HepG2 (cell line): Measurements from ENCODE around the gene TGFA. TPM values are rescaled to one million over a fixed set of nuclear protein-coding genes. Genes with fewer than 3 reads are reported as not detected.

Source experiments
- ATAD3A ChIP-seq: sonication (generic); formaldehyde crosslinking; IDR thresholded peaks from 2 replicates; pipeline ENCODE4 v1.4.0; 2020; ENCODE audit warnings: missing genetic modification reagents
- GATAD1 ChIP-seq: IDR thresholded peaks from 2 replicates; pipeline ENCODE4 v1.6.1; 2016; ENCODE audit warnings: missing genetic modification reagents, missing compliant biosample characterization
- GFI1 ChIP-seq: sonication (generic); formaldehyde crosslinking; IDR thresholded peaks from 2 replicates; pipeline ENCODE4 v1.5.0; 2020; ENCODE audit warnings: missing genetic modification reagents, mild to moderate bottlenecking, borderline replicate concordance
- HMGXB4 ChIP-seq, 2 experiments: sonication (generic) in 1 of 2; formaldehyde crosslinking in 1 of 2; IDR thresholded peaks; 2 replicates each; pipeline versions ENCODE4 v1.4.0 to v1.6.1; 2018 to 2020; ENCODE audit warnings: missing genetic modification reagents in 2 of 2, borderline replicate concordance in 1 of 2, low read depth in 1 of 2, mild to moderate bottlenecking in 1 of 2, missing biosample characterization in 1 of 2
- ISL2 ChIP-seq: sonication (generic); formaldehyde crosslinking; IDR thresholded peaks from 2 replicates; pipeline ENCODE4 v1.5.0; 2020; ENCODE audit warnings: missing genetic modification reagents
- ISX ChIP-seq: sonication (generic); formaldehyde crosslinking; conservative IDR thresholded peaks from 2 replicates; pipeline ENCODE4 v1.5.0; 2020; ENCODE audit warnings: missing genetic modification reagents
- JARID2 ChIP-seq: sonication (generic); formaldehyde crosslinking; IDR thresholded peaks from 2 replicates; pipeline ENCODE4 v1.8.1; 2023; ENCODE audit warnings: missing genetic modification reagents, inconsistent platforms; ENCODE audit not compliant: insufficient replicate concordance
- MED13 ChIP-seq: sonication (generic); formaldehyde crosslinking; IDR thresholded peaks from 2 replicates; pipeline ENCODE4 v1.5.0; 2020; ENCODE audit warnings: missing genetic modification reagents
- MEIS1 ChIP-seq: sonication (generic); formaldehyde crosslinking; IDR thresholded peaks from 2 replicates; pipeline ENCODE4 v1.9.0; 2021; ENCODE audit warnings: mild to moderate bottlenecking, missing genetic modification reagents, moderate library complexity, borderline replicate concordance
- NPAS2 ChIP-seq: sonication (generic); formaldehyde crosslinking; IDR thresholded peaks from 2 replicates; pipeline ENCODE4 v1.8.0; 2022; ENCODE audit warnings: mild to moderate bottlenecking, missing genetic modification reagents, borderline replicate concordance
- NR2F6 ChIP-seq, 2 experiments: IDR thresholded peaks; 2 replicates each; pipeline ENCODE4 v1.6.1; 2016; ENCODE audit warnings: antibody characterized with exemption in 1 of 2, mild to moderate bottlenecking in 1 of 2
- PLSCR1 ChIP-seq: sonication (generic); formaldehyde crosslinking; IDR thresholded peaks from 2 replicates; pipeline ENCODE4 v1.5.0; 2020; ENCODE audit warnings: missing genetic modification reagents, mild to moderate bottlenecking, borderline replicate concordance
- POLR2G ChIP-seq: fragments of 200-400 bp; formaldehyde crosslinking; IDR thresholded peaks from 2 replicates; pipeline ENCODE4 v1.6.1; 2018; ENCODE audit warnings: mild to moderate bottlenecking, low read depth, low read length, moderate library complexity
- RXRA ChIP-seq: sonication (generic); formaldehyde crosslinking; IDR thresholded peaks from 2 replicates; pipeline ENCODE4 v1.5.1; 2020; ENCODE audit warnings: missing genetic modification reagents
- ZBTB4 ChIP-seq: sonication (generic); formaldehyde crosslinking; IDR thresholded peaks from 2 replicates; pipeline ENCODE4 v1.4.0; 2020; ENCODE audit warnings: missing genetic modification reagents, mild to moderate bottlenecking, borderline replicate concordance
- ZFP36L2 ChIP-seq: sonication (generic); formaldehyde crosslinking; IDR thresholded peaks from 2 replicates; pipeline ENCODE4 v1.4.0; 2020; ENCODE audit warnings: missing genetic modification reagents
- ZNF589 ChIP-seq: sonication (generic); formaldehyde crosslinking; conservative IDR thresholded peaks from 2 replicates; pipeline ENCODE4 v1.8.0; 2022; ENCODE audit warnings: mild to moderate bottlenecking, moderate library complexity, missing genetic modification reagents
- ZNF660 ChIP-seq: sonication (generic); formaldehyde crosslinking; IDR thresholded peaks from 2 replicates; pipeline ENCODE4 v1.5.1; 2020; ENCODE audit warnings: mild to moderate bottlenecking, low read depth, missing genetic modification reagents, borderline replicate concordance
- ZNF709 ChIP-seq: sonication (generic); formaldehyde crosslinking; IDR thresholded peaks from 2 replicates; pipeline ENCODE4 v1.5.0; 2020; ENCODE audit warnings: mild to moderate bottlenecking, missing genetic modification reagents
- ZNF788 ChIP-seq: sonication (generic); formaldehyde crosslinking; IDR thresholded peaks from 2 replicates; pipeline ENCODE4 v1.5.0; 2020; ENCODE audit warnings: mild to moderate bottlenecking, missing genetic modification reagents, borderline replicate concordance
- polyA plus RNA-seq, 8 experiments: library from polyadenylated mRNA; depleted of rRNA in 3 of 8; stranded (reverse) in 7 of 8; unstranded in 1 of 8; fragments of >200 nt; fragmentation: Illumina TruSeq in 4 of 8; extraction: Trizol in 4 of 8; gene quantifications; 2 replicates each; pipeline versions ENCODE4 v1.2.1 to v1.2.3, GENCODE V29; 2011 to 2016; ENCODE audit warnings: low read depth in 4 of 8, missing spikeins in 1 of 8, mixed read lengths in 1 of 8; ENCODE audit not compliant: insufficient read depth in 1 of 8
- total RNA-seq, 5 experiments: library from RNA; depleted of rRNA; stranded (reverse); fragments of >200 nt; fragmentation: Illumina TruSeq; extraction: Trizol; gene quantifications; 2 replicates each; pipeline ENCODE4 v1.2.3, GENCODE V29; 2016; ENCODE audit warnings: low read depth in 1 of 5
- TF ChIP-seq, protein P1 (sequence below): sonication (generic); formaldehyde crosslinking; IDR thresholded peaks from 2 replicates; pipeline ENCODE4 v1.5.0; 2020; ENCODE audit warnings: missing genetic modification reagents
- TF ChIP-seq, protein P2 (sequence below): IDR thresholded peaks from 2 replicates; pipeline ENCODE4 v1.6.1; 2018; ENCODE audit warnings: missing genetic modification reagents

Gene TGFA
- total and polyA plus RNA-seq, 2 of the 13 experiments (the other 11 are each of a cell fraction or from before 2014, with no cell fraction given): 7.8 to 15.3 TPM

GRCh38 chr2:70463581-70463980 lies 90.0 kb downstream of the TGFA start (continued):
- TF ChIP-seq ZBTB4 (no peak), GATAD1 (no peak), NR2F6 (IDR thresholded peaks at IDR 0.05) (peak; percentile 59; the same call in 1 of the 2 replicates), NR2F6 (CRISPR knock-in tag; IDR thresholded peaks at IDR 0.05) (peak; percentile 59; the same call in 1 of the 2 replicates), ISL2 (peak; percentile 33; the same call in 1 of the 2 replicates), ZNF589 (CRISPR knock-in tag) (no peak), MEIS1 (CRISPR knock-in tag) (no peak), ZNF660 (CRISPR knock-in tag) (no peak), JARID2 (CRISPR knock-in tag) (no peak), ISX (no peak), ZNF788 (CRISPR knock-in tag) (0 out of 2 replicates have a peak, but pooled peaks have one; percentile 33), RXRA (CRISPR knock-in tag) (no peak), POLR2G (no peak; the same call in 1 of the 2 replicates), MED13 (CRISPR knock-in tag) (0 out of 2 replicates have a peak, but pooled peaks have one; percentile 25), ATAD3A (CRISPR knock-in tag) (no peak), NPAS2 (CRISPR knock-in tag) (no peak), ZFP36L2 (CRISPR knock-in tag) (no peak), HMGXB4 (CRISPR knock-in tag; IDR thresholded peaks at IDR 0.05; ENCODE audit: borderline replicate concordance in 1 of 2, low read depth in 1 of 2) (0 out of 4 replicates have a peak, but pooled peaks of 1 of the 2 experiments have one; percentile 35), GFI1 (CRISPR knock-in tag) (no peak), ZNF709 (no peak), PLSCR1 (CRISPR knock-in tag) (no peak)
- TF ChIP-seq, protein P1, sequence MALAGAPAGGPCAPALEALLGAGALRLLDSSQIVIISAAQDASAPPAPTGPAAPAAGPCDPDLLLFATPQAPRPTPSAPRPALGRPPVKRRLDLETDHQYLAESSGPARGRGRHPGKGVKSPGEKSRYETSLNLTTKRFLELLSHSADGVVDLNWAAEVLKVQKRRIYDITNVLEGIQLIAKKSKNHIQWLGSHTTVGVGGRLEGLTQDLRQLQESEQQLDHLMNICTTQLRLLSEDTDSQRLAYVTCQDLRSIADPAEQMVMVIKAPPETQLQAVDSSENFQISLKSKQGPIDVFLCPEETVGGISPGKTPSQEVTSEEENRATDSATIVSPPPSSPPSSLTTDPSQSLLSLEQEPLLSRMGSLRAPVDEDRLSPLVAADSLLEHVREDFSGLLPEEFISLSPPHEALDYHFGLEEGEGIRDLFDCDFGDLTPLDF: no peak
- TF ChIP-seq, protein P2, sequence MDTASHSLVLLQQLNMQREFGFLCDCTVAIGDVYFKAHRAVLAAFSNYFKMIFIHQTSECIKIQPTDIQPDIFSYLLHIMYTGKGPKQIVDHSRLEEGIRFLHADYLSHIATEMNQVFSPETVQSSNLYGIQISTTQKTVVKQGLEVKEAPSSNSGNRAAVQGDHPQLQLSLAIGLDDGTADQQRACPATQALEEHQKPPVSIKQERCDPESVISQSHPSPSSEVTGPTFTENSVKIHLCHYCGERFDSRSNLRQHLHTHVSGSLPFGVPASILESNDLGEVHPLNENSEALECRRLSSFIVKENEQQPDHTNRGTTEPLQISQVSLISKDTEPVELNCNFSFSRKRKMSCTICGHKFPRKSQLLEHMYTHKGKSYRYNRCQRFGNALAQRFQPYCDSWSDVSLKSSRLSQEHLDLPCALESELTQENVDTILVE (CRISPR knock-in tag): no peak
